GM21447 (cell line): ENCODE results near the gene QKI.
"Not testable (repeated sequence)": the region's sequence is repeated elsewhere in the genome, so short reads cannot be mapped to it uniquely, and the experiment has no call there.

ENCODE experiments used
- ATAC-seq: cut with Tn5 transposase; IDR thresholded peaks from one replicate; pipeline ENCODE4 v1.9.1; 2021; ENCODE audit not compliant: unreplicated experiment

QKI gene

GRCh38 chr6:163572612-163573011, 158.1 kb downstream of the QKI start:
- no peak for ATAC-seq

- ATAC-seq: no peak
These were observed 159.1 kb downstream of the QKI start for GRCh38 chr6:163573503-163574179.

- no peak for ATAC-seq
These were observed 161.6 kb downstream of the QKI start for GRCh38 chr6:163576114-163576513.

GRCh38 chr6:163577404-163577803, 162.9 kb downstream of the QKI start:
- ATAC-seq: no peak

GRCh38 chr6:163579111-163579879, 164.8 kb downstream of the QKI start:
- ATAC-seq: no peak

- no peak for ATAC-seq
These were observed 165.4 kb downstream of the QKI start for GRCh38 chr6:163579880-163580295.

- ATAC-seq: no peak
These were observed 166.0 kb downstream of the QKI start for GRCh38 chr6:163580311-163581030.

- no peak for ATAC-seq
These were observed 169.0 kb downstream of the QKI start for GRCh38 chr6:163583558-163583957.

- ATAC-seq: no peak
These were observed 171.5 kb downstream of the QKI start for GRCh38 chr6:163585932-163586437.

- no peak for ATAC-seq
These were observed 172.4 kb downstream of the QKI start for GRCh38 chr6:163586888-163587287.

GRCh38 chr6:163588220-163588919, 173.9 kb downstream of the QKI start:
- no peak for ATAC-seq

- no peak for ATAC-seq
These were observed 174.9 kb downstream of the QKI start for GRCh38 chr6:163589387-163589786.

- ATAC-seq: not testable (repeated sequence)
These were observed 175.6 kb downstream of the QKI start for GRCh38 chr6:163590132-163590531.

- ATAC-seq: no peak
These were observed 178.4 kb downstream of the QKI start for GRCh38 chr6:163592872-163593271.

GRCh38 chr6:163596174-163596573, 181.7 kb downstream of the QKI start:
- ATAC-seq: no peak

- ATAC-seq: no peak
These were observed 184.6 kb downstream of the QKI start for GRCh38 chr6:163599136-163599535.

- ATAC-seq: no peak
These were observed 185.2 kb downstream of the QKI start for GRCh38 chr6:163599684-163600083.

- ATAC-seq: no peak
These were observed 185.8 kb downstream of the QKI start for GRCh38 chr6:163600331-163600730.

- no peak for ATAC-seq
These were observed 186.3 kb downstream of the QKI start for GRCh38 chr6:163600781-163601180.

GRCh38 chr6:163602851-163603250, 188.3 kb downstream of the QKI start:
- no peak for ATAC-seq

- ATAC-seq: no peak
These were observed 188.9 kb downstream of the QKI start for GRCh38 chr6:163603395-163603794.
